GM06990 (cell line): Measurements from ENCODE around the gene TRERF1.

ENCODE experiments used
- DNase-seq: peaks from one replicate; pipeline ENCODE4 v3.0.0-alpha.2; 2011; ENCODE audit not compliant: insufficient read length; ENCODE audit errors: extremely low read depth
- H3K27me3 ChIP-seq: replicated peaks from 2 replicates; pipeline ENCODE4 v1.6.0; 2011; ENCODE audit warnings: low read length; ENCODE audit not compliant: control insufficient read depth, insufficient read depth
- H3K36me3 ChIP-seq: 2 replicates; pipeline ENCODE4 v1.5.1; 2011; ENCODE audit warnings: low read length; ENCODE audit not compliant: control insufficient read depth, insufficient read depth
- H3K4me3 ChIP-seq: replicated peaks from 2 replicates; pipeline ENCODE4 v1.5.1; 2011; ENCODE audit warnings: low read depth, mild to moderate bottlenecking, control low read depth, low read length
- TF ChIP-seq, protein P1 (sequence below): IDR thresholded peaks from 2 replicates; pipeline ENCODE4 v1.5.1; 2011; ENCODE audit warnings: low read length, control low read depth, mild to moderate bottlenecking, inconsistent platforms; ENCODE audit not compliant: insufficient read depth, poor library complexity, severe bottlenecking

Gene TRERF1

DNA sequence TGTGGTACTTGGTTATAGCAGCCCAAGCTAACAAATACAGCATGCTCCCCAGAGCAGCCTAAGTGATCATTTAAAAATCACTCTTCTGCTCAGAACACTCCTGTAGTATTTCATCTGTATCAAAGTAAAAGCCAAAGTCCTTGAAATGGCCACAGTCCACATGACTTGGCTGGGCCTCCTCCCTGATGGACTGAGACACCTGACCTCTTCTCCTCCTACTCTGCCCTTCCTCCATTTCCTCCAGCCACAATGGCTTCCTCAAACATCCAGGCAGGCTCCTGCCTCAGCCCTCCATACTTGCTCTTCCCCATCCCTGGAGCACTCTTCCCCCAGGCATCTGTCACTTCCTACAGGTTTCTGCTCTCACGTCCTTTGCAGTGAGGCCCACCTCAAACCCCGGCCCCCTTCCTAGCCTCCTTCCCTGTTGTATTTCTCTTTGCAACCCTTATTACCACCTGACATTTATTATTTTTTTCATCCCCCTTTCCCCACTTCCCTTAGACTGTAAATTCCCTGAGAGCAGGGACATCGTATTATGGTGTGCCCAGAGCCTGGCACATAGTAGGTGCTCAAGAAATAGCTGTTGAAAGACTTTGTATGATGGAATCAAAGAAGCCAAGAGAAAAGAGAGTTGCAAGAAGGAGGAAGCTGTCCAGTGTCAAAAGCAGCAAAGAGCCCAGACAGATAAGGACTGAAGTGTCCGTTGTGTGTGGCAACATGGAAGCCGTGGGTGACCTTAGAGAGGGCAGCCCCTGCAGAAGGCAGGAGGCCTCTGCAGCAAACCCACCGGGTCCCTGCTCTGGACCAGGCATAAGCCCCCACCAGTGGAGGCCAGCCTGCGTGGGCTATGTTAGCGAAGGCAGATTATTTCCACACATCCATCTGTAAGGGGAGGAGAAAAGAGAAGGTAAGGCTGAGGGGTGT is 87.5 kb downstream of the TRERF1 start:
- no peak overlapping the region for H3K4me3 ChIP-seq
- TF ChIP-seq, protein P1, sequence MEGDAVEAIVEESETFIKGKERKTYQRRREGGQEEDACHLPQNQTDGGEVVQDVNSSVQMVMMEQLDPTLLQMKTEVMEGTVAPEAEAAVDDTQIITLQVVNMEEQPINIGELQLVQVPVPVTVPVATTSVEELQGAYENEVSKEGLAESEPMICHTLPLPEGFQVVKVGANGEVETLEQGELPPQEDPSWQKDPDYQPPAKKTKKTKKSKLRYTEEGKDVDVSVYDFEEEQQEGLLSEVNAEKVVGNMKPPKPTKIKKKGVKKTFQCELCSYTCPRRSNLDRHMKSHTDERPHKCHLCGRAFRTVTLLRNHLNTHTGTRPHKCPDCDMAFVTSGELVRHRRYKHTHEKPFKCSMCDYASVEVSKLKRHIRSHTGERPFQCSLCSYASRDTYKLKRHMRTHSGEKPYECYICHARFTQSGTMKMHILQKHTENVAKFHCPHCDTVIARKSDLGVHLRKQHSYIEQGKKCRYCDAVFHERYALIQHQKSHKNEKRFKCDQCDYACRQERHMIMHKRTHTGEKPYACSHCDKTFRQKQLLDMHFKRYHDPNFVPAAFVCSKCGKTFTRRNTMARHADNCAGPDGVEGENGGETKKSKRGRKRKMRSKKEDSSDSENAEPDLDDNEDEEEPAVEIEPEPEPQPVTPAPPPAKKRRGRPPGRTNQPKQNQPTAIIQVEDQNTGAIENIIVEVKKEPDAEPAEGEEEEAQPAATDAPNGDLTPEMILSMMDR = no peak
- H3K36me3 ChIP-seq = no peaks in the 10 kb centered on the region
- no peaks in the 10 kb centered on the region for H3K27me3 ChIP-seq
- no peak for DNase-seq

DNA sequence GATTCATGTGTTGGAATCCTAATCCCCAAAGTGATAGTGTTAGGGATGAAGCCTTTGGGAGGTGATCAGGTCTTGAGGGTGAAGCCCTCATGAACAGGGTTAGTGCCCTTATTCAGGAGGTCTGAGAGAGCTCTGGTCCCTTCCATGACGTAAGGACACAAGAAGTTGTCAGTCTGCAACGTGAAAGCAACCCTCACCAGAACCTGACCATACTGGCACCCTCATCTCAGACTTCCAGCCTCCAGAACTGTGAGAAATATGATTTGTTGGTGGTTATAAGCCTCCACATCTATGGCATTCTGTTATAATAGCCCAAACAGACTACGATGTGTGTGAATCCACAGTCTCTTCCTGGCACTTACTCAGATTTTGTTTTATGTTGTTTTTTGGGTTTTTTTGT is 90.7 kb downstream of the TRERF1 start:
- Histone ChIP-seq H3K27me3 (no peaks in the 10 kb centered on the region), H3K36me3 (no peaks in the 10 kb centered on the region), H3K4me3 (no peak overlapping the region)
- no peak for DNase-seq
- TF ChIP-seq, protein P1 = no peak

- no peak for DNase-seq
- Histone ChIP-seq H3K36me3 (no peaks in the 10 kb centered on the region), H3K27me3 (no peaks in the 10 kb centered on the region), H3K4me3 (no peak overlapping the region)
- TF ChIP-seq, protein P1 = no peak
These were observed 92.7 kb downstream of the TRERF1 start for GRCh38 chr6:42359021-42359420.

DNA sequence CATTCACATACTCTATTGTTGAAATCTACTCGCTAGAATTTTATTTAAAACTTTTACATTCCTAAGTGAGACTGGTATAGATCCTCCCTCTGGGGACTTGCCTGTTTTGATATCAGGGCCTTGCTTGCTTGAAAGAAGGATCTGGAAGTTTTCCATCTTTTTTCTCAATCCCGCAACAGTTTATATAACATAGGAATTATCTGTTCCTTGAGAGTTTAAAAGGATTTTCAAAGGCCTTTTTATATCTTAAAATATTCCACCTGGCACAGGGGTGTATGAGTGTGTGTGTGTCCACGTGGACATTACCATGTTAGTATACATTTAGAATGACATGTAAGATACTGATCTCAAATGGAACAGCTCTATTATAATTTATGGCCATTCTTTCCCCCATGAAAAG is 96.3 kb downstream of the TRERF1 start:
- Histone ChIP-seq H3K36me3 (no peaks in the 10 kb centered on the region; the same call in 1 of the 2 replicates), H3K27me3 (no peaks in the 10 kb centered on the region), H3K4me3 (no peak overlapping the region)
- no peak for DNase-seq
- TF ChIP-seq, protein P1 = no peak

DNA sequence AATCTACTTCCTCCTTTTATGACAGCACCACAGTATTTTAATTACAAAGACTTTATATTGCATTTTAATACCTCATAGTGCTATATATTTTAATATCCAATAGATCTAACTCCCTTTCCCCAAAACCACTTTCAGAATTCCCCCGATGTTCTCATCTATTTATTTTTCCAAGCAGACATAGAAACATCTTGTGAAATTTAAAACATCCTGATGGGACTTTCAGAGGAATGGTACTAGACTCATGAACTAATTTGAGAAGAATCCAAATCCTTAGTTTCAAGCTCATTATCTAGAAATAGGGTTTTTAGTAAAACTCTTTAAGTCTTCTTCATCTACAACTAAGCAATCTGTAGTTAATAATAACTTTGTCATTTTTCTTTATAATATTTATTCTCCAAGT is 97.0 kb downstream of the TRERF1 start:
- H3K27me3 ChIP-seq = no peaks in the 10 kb centered on the region
- H3K4me3 ChIP-seq = no peak overlapping the region
- H3K36me3 ChIP-seq = no peaks in the 10 kb centered on the region; the same call in 1 of the 2 replicates
- TF ChIP-seq, protein P1 = no peak
- DNase-seq = no peak
